GM18507 (cell line): ENCODE measurements around the gene BTN3A1.
"Not testable (repeated sequence)": the region's sequence is repeated elsewhere in the genome, so short reads cannot be mapped to it uniquely, and the experiment has no call there.

Source experiments
- DNase-seq: peaks from one replicate; pipeline ENCODE4 v3.0.0; 2011; ENCODE audit warnings: low read depth; ENCODE audit not compliant: insufficient read length; ENCODE audit errors: extremely low spot score
- FAIRE-seq: peaks from 2 replicates; lab custom pipeline; 2011; peaks lifted over from hg19 to GRCh38; lab: Jason Lieb, UNC

BTN3A1 gene

DNA sequence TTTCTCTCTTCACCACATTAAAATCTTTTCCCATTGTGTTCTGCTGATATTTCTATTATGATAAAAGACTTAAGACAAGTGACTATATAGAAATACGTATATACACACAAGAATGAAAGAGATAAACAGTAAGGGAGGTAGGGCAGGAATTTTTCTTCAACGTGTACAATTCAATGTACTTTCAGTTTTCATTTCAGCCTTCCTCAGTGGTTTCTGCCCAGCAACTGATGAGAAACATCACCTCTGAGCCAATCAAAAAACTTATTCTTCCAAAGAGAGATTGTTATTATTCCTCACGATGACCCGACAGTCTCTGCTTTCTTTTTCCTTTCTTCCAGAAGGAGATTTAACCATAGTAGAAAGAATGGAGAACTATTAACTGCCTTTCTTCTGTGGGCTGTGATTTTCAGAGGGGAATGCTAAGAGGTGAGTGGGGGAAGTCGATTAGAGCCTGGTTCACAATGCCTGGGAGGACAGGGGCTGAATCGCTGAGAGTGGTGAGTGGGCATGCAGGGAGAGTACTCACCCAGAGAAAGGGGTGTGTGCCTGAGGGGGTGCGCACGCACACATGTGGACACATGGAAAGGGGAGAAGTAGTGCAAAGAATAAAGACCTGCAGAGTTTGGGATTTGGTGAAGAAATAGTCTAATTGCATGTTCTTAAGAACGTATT lies at the start of gene BTN3A1:
Gene BTN3A1, plus strand, starts transcription at position 289 of the 672 bp plus-strand sequence. CDS start 3,289 bp downstream, outside the sequence.
- no peak for DNase-seq
- peak; percentile 95 for FAIRE-seq

- no peak for FAIRE-seq
Observed at GRCh38 chr6:26352315-26352714, 49.8 kb upstream of the BTN3A1 start.

DNA sequence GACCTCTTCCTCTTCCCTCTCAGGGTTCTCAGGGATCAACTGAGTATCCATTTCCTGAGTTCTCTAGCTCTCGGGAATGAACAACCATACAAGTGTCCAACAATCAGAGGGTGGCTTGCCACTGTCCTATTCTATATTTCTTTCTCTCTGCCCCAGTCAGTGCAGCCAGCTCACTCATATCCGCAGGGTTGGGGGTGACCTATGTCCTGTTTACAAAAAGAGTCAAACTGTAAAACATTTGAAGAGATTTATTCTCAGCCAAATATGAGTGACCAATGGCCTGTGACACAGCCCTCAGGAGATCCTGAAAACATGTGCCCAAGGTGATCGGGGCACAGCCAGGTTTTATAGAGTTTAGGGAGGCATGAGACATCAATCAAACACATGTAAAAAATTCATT lies 47.9 kb upstream of the BTN3A1 start:
- FAIRE-seq (no peak), DNase-seq (no peak)

More at GRCh38 chr6:26352315-26352714, 49.8 kb upstream of the BTN3A1 start:
- DNase-seq = no peak

DNA sequence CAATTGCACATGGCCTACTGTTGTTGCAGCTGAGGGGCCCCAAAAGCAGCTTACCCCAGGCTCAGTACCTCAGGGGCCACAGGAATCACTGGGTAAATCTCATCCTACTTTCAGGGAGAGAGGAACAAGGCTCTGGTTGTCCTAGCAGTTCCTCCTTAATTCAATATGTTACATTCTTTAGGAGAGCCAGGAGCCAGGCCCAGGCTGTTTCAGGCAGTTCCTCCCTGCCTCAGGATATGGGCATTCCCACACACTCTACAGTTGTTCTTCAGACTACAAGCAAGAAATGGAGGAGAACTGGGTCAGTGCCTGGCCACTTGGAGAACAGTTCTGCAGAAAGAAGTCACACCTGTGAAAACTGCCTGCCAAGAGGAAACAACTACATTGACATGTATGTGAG lies 46.7 kb upstream of the BTN3A1 start:
- DNase-seq (no peak), FAIRE-seq (peak; percentile 18)

GRCh38 chr6:26357543-26357942 lies 44.5 kb upstream of the BTN3A1 start:
- FAIRE-seq = not testable (repeated sequence)

GRCh38 chr6:26358511-26358981 lies 43.5 kb upstream of the BTN3A1 start:
- DNase-seq (peak; percentile 35), FAIRE-seq (peak; percentile 80)

More at GRCh38 chr6:26357543-26357942, 44.5 kb upstream of the BTN3A1 start:
- DNase-seq = not testable (repeated sequence)

- DNase-seq (no peak), FAIRE-seq (no peak)
Observed at GRCh38 chr6:26359765-26360164, 42.3 kb upstream of the BTN3A1 start.

GRCh38 chr6:26360451-26361416 lies 41.3 kb upstream of the BTN3A1 start:
- DNase-seq (no peak), FAIRE-seq (peak; percentile 83)

DNA sequence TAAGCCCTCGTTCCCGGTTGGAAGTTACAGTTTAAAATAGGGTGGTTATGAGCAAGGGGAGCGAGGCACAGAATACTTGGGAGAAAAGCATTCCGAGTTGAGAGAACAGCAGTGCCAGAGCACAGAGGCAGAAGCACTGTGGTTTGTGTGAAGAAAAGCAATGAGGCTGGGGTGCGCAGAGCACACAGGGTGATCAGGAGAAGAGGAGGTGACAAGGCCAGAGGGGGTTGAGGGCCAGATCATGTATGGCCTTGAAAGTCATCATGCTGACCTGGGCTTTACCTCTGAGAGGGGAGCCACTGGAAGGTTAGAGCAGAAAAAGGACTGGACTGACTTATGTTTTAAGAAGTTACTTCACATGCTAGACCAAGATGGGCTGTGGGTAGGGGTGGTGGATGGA lies 40.5 kb upstream of the BTN3A1 start:
- FAIRE-seq (no peak), DNase-seq (no peak)

- no peak for FAIRE-seq
Observed at GRCh38 chr6:26362093-26362835, 39.8 kb upstream of the BTN3A1 start.

DNA sequence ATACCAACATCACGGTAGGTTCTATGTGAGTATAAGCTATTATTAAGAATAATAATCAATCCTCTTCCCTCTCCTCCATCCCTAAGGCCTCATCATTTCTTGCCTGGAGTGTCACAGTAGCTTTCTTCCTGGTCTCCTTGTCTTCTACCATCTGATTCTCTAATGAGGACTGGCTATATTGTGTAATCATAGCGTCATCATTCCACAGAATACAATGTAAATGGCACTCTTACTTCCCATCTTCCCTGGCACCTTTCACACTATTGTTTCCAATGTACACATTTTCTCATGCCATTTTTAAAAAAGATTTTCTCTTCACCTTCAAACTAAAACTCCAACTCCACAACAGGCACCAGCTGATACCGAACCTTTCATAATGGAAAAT lies 39.2 kb upstream of the BTN3A1 start:
- DNase-seq (no peak), FAIRE-seq (no peak)

More at GRCh38 chr6:26362093-26362835, 39.8 kb upstream of the BTN3A1 start:
- no peak for DNase-seq

DNA sequence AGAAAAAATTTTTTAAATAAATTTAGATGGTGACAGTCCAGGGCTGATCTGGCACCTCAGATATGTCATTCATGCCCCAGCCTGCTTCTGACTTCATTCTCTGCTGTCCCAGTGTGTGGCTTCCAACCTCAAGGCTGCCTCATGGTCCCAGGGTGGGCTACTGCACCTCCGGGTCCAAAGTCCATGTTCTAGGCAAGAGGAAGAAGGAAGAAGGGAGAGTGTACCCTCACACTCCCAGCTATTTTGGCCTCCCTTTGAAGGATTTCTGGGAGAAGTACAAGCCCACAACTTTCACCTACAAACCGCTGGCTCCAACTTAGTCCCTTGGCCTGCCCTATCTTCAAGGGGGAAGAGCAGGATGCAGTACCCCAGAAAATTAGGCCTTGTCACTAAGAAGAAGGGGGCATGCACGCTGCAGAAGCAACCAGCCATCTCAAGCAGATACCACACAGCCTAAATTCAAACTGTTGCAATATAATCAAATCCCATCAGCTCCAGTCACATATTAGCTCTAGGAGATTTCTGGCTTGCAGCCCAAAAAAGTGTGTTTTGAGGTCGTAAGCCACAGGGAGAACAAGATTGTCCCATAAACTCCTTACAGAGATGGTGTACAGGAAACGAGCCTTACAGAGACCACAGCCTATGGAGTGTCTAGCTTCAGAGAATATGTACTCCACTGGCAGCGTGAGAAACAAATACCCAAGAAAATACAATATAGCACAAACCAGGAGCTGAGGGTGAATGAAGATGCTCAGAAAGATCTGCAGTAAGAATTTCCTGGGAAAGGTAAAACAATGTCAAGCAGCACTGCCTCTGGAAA lies 38.0 kb upstream of the BTN3A1 start:
- DNase-seq (no peak), FAIRE-seq (peak; percentile 41)

- no peak for FAIRE-seq
- no peak for DNase-seq
Observed at GRCh38 chr6:26365633-26365995, 36.5 kb upstream of the BTN3A1 start.

- DNase-seq (no peak), FAIRE-seq (no peak)
Observed at GRCh38 chr6:26366504-26366903, 35.6 kb upstream of the BTN3A1 start.

DNA sequence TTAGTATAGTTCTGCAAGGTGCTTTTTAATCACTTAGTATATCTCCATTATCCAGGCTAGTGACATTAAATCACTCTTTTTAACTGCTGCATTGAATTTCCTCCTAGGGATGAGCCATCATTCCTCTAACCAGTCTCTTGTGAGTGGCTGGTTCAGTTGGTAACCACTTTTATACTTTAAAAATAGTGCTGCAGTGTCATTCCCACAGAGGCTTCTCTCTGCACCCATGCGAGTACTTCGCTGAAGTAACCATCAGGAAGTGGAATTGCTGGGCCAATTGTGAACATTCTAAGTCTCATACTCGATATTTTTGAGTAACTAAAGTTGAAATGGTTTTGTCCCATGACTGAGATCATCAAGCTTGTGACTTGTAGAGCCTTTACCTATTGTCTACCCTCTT lies 35.0 kb upstream of the BTN3A1 start:
- FAIRE-seq (peak; percentile 24), DNase-seq (no peak)

DNA sequence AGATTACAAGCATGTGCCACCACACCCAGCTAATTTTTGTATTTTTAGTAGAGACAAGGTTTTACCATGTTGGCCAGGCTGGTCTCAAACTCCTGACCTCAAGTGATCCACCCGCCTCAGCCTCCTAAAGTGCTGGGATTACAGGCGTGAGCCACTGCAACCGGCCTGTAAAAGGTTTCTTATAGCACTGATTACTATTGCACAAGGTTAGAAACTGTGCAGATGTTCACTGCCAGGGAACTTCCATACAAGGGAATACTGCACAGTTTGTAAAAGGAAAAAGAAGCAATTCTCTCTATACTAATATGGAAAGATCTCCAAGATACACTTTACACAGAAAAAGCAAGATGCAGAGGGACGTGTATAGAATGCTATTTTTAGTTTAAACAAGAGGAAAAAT lies 30.3 kb upstream of the BTN3A1 start:
- FAIRE-seq, DNase-seq: not testable (repeated sequence)

DNA sequence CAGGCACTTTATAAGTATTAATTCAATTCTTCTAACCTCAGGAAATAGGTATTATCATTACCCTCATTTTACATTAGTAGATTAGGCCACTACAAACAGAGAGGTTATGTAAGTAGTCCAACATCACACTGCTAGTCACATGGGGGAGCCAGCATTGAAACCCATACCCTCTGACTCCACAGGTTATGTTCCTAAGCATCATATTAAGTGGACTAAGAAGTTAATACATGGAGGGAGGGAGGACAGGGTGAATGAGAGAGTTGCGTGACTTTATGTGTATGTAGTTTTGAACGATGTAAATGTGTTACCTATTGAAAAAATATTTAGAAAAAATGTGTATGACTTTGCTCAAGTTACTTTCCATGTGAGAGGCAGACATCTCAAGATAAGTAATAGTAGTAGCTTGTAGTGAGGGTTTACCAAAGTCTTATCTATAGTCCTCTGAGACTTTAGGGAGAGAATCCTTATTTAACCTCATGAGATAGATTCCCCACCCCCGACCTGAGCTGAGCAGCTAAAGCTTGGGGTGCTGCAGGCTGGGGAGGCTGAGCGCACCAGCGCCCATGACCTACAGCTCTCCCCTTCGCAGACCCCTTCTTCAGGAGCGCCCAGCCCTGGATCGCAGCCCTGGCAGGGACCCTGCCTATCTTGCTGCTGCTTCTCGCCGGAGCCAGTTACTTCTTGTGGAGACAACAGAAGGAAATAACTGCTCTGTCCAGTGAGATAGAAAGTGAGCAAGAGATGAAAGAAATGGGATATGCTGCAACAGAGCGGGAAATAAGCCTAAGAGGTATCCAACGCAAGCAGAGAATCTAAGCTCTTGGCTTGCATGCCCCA lies 29.5 kb upstream of the BTN3A1 start:
- no peak for DNase-seq
- no peak for FAIRE-seq

DNA sequence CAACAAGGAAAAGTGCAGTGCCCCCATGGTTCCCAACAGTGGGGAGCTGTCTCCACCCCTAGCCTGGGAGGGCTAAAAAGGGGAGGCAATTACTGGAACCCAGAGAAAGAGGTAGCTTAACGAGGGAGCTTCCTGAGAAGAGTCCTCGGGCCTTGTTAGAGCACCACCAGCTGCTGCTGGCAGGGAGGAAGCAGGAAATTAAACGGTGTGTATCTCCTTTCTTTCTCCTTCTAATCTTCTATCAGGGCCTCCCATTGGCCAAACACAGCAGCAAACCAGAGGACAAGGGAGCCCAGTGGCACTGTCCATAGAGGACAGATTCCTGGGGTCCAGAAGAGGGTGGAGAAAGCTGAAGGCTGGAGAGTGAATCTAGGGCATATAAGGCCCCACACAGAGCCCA lies 26.8 kb upstream of the BTN3A1 start:
- no peak for FAIRE-seq

More for the DNA sequence above, 26.8 kb upstream of the BTN3A1 start:
- no peak for DNase-seq
